Measurements from ENCODE around the gene STMN3.

- TF ChIP-seq CTCF (IDR thresholded peaks at IDR 0.05) (no peak), POLR2A (IDR thresholded peaks at IDR 0.05) (no peak)
These were observed 57.7 kb downstream of the STMN3 start for GRCh38 chr20:63595416-63596127.

All from body of pancreas (tissue), 4 donors.